Brain microvascular endothelial cell (primary cell): ENCODE data around the gene SNX25.

Source experiments
- DNase-seq: peaks from one replicate; pipeline ENCODE4 v3.0.0-alpha.2; 2020
- H3K27ac ChIP-seq: fragments of 250-450 bp; sonication (Bioruptor Pico); 2 replicates; pipeline ENCODE4 v1.5.1; 2020; ENCODE audit warnings: mild to moderate bottlenecking, moderate library complexity
- H3K27me3 ChIP-seq: fragments of 250-450 bp; sonication (Bioruptor Pico); replicated peaks from 2 replicates; pipeline ENCODE4 v1.5.1; 2020; ENCODE audit warnings: mild to moderate bottlenecking
- H3K36me3 ChIP-seq: fragments of 250-450 bp; sonication (Bioruptor Pico); replicated peaks from 2 replicates; pipeline ENCODE4 v1.5.1; 2020; ENCODE audit warnings: mild to moderate bottlenecking
- H3K4me3 ChIP-seq: 2 replicates; pipeline ENCODE4 v1.5.1; 2011; ENCODE audit warnings: low read depth, mild to moderate bottlenecking, control low read depth, low read length, moderate library complexity
- in situ Hi-C: cut with HindIII; loops from 2 replicates; pipeline ENCODE4 v1.10.0; 2017; ENCODE audit warnings: low sequenced_read_pairs, low pct_ligation_motif_present
- TF ChIP-seq, protein P1 (sequence below): IDR thresholded peaks from 2 replicates; pipeline ENCODE4 v1.5.1; 2011; ENCODE audit warnings: low read depth, mild to moderate bottlenecking, moderate library complexity, low read length, control low read depth, inconsistent platforms; ENCODE audit errors: missing control alignments

Gene SNX25

GRCh38 chr4:185276036-185276435, 66.6 kb downstream of the SNX25 start:
- DNase-seq: peak; percentile 27
- no peak overlapping the region for H3K4me3 ChIP-seq
- TF ChIP-seq, protein P1, sequence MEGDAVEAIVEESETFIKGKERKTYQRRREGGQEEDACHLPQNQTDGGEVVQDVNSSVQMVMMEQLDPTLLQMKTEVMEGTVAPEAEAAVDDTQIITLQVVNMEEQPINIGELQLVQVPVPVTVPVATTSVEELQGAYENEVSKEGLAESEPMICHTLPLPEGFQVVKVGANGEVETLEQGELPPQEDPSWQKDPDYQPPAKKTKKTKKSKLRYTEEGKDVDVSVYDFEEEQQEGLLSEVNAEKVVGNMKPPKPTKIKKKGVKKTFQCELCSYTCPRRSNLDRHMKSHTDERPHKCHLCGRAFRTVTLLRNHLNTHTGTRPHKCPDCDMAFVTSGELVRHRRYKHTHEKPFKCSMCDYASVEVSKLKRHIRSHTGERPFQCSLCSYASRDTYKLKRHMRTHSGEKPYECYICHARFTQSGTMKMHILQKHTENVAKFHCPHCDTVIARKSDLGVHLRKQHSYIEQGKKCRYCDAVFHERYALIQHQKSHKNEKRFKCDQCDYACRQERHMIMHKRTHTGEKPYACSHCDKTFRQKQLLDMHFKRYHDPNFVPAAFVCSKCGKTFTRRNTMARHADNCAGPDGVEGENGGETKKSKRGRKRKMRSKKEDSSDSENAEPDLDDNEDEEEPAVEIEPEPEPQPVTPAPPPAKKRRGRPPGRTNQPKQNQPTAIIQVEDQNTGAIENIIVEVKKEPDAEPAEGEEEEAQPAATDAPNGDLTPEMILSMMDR: no peak
- peak overlapping the region; percentile 63 for H3K27ac ChIP-seq
- no peaks in the 10 kb centered on the region for H3K36me3 ChIP-seq
- H3K27me3 ChIP-seq: no peaks in the 10 kb centered on the region
- in situ Hi-C loops: no loop called here

DNA sequence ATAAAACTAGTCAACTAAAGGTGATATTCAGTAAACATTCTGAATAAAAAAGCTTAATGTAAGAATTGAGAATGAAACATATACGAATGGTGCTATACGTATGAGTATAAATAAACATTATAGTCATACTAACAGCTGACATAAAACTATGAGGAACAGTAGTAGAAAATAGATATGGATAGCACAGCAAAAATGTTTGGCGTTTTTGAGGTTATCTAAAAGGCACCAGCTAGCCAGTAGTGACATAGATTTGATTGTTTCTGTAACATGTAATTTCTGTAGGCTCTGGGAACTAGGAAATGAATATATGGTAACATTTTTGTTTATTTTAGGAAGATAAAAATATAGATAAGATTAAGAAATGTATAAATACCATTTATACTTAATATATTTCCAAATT, 69.3 kb downstream of the SNX25 start:
- TF ChIP-seq, protein P1: no peak
- peak; percentile 55 for DNase-seq
- no peaks in the 10 kb centered on the region for H3K36me3 ChIP-seq
- in situ Hi-C loops: no loop called here
- H3K27ac ChIP-seq: peak overlapping the region; percentile 22
- H3K4me3 ChIP-seq: no peak overlapping the region
- no peaks in the 10 kb centered on the region for H3K27me3 ChIP-seq

DNA sequence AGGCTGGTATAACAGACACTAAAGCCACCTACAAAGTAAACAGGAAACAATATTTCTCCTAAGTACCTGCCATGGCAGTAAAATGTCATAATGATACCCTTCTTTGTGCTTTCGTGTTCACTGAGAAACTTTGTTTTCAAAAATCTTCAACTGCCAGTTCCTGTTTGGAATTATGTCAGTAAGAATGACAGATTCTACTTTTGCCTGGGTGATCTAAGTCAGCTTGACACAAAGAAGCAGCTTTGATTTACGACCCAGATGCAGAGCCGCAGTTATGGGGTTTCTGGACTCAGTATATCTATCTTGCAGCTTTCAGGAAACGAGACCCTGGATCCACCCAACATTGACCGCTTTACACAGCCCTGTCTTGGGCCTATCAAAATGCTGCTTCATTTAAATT, 71.2 kb downstream of the SNX25 start:
- TF ChIP-seq, protein P1: no peak

DNA sequence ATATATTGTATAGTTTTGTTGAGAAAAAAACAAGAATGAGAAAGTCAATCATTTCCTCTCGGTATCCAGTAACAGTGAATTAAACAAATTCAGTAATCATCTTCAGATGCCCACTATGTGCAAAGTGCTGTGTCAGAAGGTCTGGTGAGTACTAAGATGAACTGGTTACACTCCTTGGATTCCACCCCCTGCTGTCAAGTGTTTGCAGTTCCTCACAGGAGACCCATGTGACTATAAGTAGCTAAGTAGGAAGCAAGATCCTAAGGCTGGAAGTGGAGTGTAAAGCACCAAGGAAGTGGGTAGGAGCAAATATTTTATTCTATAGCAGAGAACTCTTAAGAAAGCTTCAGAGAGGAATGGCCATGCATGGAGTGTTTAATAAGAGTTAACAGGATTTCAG, 73.6 kb downstream of the SNX25 start:
- no peaks in the 10 kb centered on the region for H3K27me3 ChIP-seq
- TF ChIP-seq, protein P1: peak; percentile 35
- no peaks in the 10 kb centered on the region for H3K36me3 ChIP-seq
- H3K4me3 ChIP-seq: no peak overlapping the region
- in situ Hi-C loops: no loop called here
- H3K27ac ChIP-seq: no peak overlapping the region
- peak; percentile 52 for DNase-seq

More for the DNA sequence above, 71.2 kb downstream of the SNX25 start:
- Histone ChIP-seq H3K27me3 (no peaks in the 10 kb centered on the region), H3K27ac (no peak overlapping the region), H3K4me3 (no peak overlapping the region), H3K36me3 (no peaks in the 10 kb centered on the region)
- in situ Hi-C loops: no loop called here
- DNase-seq: no peak

DNA sequence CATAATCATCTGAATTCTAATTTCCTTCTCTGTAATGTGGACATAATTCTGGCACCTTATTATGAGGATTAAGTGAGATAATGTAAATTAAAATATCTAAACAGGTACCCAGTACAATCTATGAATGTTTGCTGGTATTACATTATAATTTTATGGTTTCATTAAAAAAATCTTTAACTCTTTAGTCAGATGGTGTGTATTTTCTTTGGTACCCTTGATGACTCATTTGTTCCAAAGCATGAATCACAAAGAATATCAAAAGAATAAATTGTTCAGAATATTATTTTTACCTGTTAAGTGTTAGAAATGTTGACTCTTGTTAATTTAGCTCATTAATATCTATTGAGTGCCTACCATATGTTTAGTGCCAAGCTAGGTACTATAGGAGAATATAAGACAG, 74.3 kb downstream of the SNX25 start:
- DNase-seq: no peak
- in situ Hi-C loops: no loop called here
- Histone ChIP-seq H3K36me3 (no peaks in the 10 kb centered on the region), H3K27ac (peak overlapping the region; percentile 5), H3K27me3 (no peaks in the 10 kb centered on the region), H3K4me3 (no peak overlapping the region)
- TF ChIP-seq, protein P1: no peak

DNA sequence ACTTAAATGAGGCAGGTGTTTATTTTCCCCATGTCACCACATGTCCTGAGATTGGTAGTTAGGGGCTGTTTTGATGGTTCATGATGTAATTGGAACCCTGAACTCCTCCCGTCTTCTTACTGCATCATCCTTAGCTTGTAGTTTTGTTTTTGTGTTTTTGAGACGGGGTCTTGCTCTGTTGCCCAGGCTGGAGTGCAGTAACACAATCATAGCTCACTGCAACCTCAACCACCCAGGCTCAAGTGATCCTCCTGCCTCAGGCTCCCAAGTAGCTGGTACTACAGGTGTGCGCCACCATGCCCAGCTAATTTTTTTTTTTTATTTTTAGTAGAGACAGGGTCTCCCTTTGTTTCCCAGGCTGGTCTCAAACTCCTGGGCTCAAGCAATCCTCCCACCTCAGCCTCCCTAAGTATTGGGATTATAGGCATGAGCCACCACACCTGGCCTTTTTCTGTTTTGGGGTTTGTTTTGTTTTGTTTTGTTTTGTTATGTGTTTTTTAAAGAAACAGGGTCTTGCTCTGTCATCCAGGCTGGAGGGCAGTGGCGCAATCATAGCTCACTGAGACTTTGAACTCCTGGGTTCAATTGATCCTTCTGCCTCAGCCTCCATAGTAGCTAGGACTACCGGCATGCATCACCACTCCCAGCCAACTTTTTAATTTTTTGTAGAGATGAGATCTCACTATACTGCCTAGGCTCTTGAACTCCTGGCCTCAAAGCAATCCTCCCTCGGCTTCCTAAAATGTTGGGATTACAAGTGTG, 76.4 kb downstream of the SNX25 start:
- in situ Hi-C loops: no loop called here

More for the DNA sequence above, 76.4 kb downstream of the SNX25 start:
- Histone ChIP-seq H3K4me3 (no peak overlapping the region), H3K27ac (no peak overlapping the region), H3K27me3 (no peaks in the 10 kb centered on the region), H3K36me3 (no peaks in the 10 kb centered on the region)
- TF ChIP-seq, protein P1: no peak
- no peak for DNase-seq
